ENCODE measurements around the gene ADAMTS2.

DNA sequence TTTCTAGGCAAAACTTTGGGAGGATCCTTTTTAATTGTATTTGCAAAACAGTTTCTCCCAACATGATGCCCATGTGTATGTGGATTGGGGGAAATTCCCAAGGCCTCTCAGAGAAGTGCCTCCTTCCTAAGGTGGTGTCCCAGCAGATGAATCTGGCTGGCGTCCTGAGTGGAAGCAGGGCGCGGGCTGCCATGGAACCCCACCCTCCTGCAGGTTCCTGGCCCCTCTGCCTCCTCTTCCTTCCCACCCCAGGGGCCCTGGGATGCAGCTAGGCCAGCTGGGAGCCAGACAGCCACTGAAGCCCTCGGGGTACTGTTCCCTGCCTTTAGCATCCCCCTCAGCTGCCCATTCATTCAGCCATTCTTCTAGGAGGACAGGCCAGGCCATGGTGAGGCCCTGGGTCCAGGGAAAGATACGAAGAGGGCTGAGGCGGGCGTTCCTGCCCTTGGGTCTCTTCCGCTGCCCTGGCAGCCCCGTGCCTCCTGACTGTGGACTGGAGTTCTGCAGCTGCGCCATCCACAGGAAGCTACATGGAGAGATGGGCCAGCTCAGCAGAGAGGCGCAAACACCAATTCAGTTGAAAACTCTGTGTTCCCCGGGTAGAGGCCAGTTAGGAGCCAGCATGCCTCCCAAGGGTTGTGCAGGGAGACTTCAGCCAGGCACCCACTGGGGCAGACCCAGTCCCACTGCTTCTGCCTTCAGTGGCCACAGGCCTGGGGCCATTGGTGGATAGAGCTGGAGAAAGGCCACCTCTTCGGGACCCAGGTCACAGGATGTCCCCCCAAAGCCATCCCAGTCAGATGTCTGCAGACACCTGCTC lies 36.5 kb downstream of the ADAMTS2 start:
- TF ChIP-seq POLR2A (IDR thresholded peaks at IDR 0.05), result no peak
- TF ChIP-seq, protein P1, sequence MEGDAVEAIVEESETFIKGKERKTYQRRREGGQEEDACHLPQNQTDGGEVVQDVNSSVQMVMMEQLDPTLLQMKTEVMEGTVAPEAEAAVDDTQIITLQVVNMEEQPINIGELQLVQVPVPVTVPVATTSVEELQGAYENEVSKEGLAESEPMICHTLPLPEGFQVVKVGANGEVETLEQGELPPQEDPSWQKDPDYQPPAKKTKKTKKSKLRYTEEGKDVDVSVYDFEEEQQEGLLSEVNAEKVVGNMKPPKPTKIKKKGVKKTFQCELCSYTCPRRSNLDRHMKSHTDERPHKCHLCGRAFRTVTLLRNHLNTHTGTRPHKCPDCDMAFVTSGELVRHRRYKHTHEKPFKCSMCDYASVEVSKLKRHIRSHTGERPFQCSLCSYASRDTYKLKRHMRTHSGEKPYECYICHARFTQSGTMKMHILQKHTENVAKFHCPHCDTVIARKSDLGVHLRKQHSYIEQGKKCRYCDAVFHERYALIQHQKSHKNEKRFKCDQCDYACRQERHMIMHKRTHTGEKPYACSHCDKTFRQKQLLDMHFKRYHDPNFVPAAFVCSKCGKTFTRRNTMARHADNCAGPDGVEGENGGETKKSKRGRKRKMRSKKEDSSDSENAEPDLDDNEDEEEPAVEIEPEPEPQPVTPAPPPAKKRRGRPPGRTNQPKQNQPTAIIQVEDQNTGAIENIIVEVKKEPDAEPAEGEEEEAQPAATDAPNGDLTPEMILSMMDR (IDR thresholded peaks at IDR 0.05), result no peak

All from transverse colon (tissue), 3 donors.